Common myeloid progenitor, CD34-positive (primary cell): ENCODE results near the gene CEP44.

Experiments
- CTCF ChIA-PET: fragments of 350-600 bp; sonication (Branson Sonifier 250); formaldehyde crosslinking; loops from one replicate; lab custom pipeline; 2021; ENCODE audit warnings: antibody characterized with exemption; lab: Charles Lee
- POLR2A ChIA-PET: fragments of 350-600 bp; sonication (Branson Sonifier 250); formaldehyde crosslinking; loops from one replicate; lab custom pipeline; 2021; ENCODE audit warnings: antibody characterized with exemption; lab: Charles Lee
- DNase-seq, 3 donors: peaks; one replicate each; pipeline versions ENCODE4 v3.0.0 to v3.0.0-alpha.2; 2013
- H3K27ac ChIP-seq, 2 experiments: 1 replicate in 1 of 2; 2 replicates in 1 of 2; pipeline ENCODE4 v1.7.0; 2013; ENCODE audit warnings: inconsistent platforms in 2 of 2, low read length in 2 of 2, mild to moderate bottlenecking in 2 of 2, low read depth in 1 of 2, moderate library complexity in 1 of 2; ENCODE audit not compliant: severe bottlenecking in 2 of 2, insufficient read depth in 1 of 2, poor library complexity in 1 of 2
- H3K27me3 ChIP-seq, 5 experiments: replicated peaks in 2 of 5; 1 replicate in 3 of 5; 2 replicates in 2 of 5; pipeline versions ENCODE4 v1.6.1 to v1.7.0; 2013; ENCODE audit warnings: low read length in 4 of 5, mild to moderate bottlenecking in 2 of 5, moderate library complexity in 2 of 5, inconsistent platforms in 1 of 5; ENCODE audit not compliant: insufficient read depth in 5 of 5, control insufficient read depth in 4 of 5
- H3K36me3 ChIP-seq, 4 experiments: 1 replicate in 2 of 4; 2 replicates in 2 of 4; pipeline versions ENCODE4 v1.6.1 to v1.7.0; 2013; ENCODE audit warnings: low read length in 3 of 4, control low read depth in 1 of 4, mild to moderate bottlenecking in 1 of 4; ENCODE audit not compliant: control insufficient read depth in 4 of 4, insufficient read depth in 4 of 4
- H3K4me1 ChIP-seq, 4 experiments: 1 replicate in 3 of 4; 2 replicates in 1 of 4; pipeline versions ENCODE4 v1.6.1 to v1.7.1; 2013; ENCODE audit warnings: low read length in 3 of 4, mild to moderate bottlenecking in 3 of 4, control low read depth in 1 of 4, inconsistent platforms in 1 of 4, moderate library complexity in 1 of 4; ENCODE audit not compliant: control insufficient read depth in 4 of 4, insufficient read depth in 4 of 4; ENCODE audit errors: control extremely low read depth in 1 of 4
- H3K4me3 ChIP-seq, 7 experiments: 1 replicate in 4 of 7; 2 replicates in 3 of 7; pipeline versions ENCODE4 v1.5.1 to v1.7.0; 2013; ENCODE audit warnings: mild to moderate bottlenecking in 7 of 7, low read length in 6 of 7, moderate library complexity in 6 of 7, inconsistent platforms in 2 of 7, low read depth in 2 of 7, control low read depth in 1 of 7; ENCODE audit not compliant: insufficient read depth in 4 of 7, control insufficient read depth in 1 of 7; ENCODE audit errors: extremely low read depth in 1 of 7
- H3K9me3 ChIP-seq, 5 experiments: 1 replicate in 4 of 5; 2 replicates in 1 of 5; pipeline versions ENCODE4 v1.6.1 to v1.7.1; 2013; ENCODE audit warnings: low read length in 4 of 5, mild to moderate bottlenecking in 2 of 5, inconsistent platforms in 1 of 5, low read depth in 1 of 5, moderate library complexity in 1 of 5; ENCODE audit not compliant: control insufficient read depth in 4 of 5, insufficient read depth in 2 of 5; ENCODE audit errors: control extremely low read depth in 1 of 5
- WGBS: methylation state at CpG from one replicate; pipeline ENCODE4 v1.1.5; 2013; ENCODE audit not compliant: insufficient coverage; 5-methylcytosine and 5-hydroxymethylcytosine counted together

Gene CEP44

GRCh38 chr4:174252412-174252811 is 31.3 kb upstream of the CEP44 start:
- no peaks in the 10 kb centered on the region for H3K4me1 ChIP-seq
- peaks cover 0 to 8% (median 3%) of the 10 kb centered on the region in 4 experiments for H3K36me3 ChIP-seq
- no peak overlapping the region for H3K27ac ChIP-seq
- no peak overlapping the region for H3K4me3 ChIP-seq
- WGBS = 100% methylated on average over 1 of the region's 2 CpGs
- CTCF ChIA-PET = no interaction called here
- H3K27me3 ChIP-seq = no peaks in the 10 kb centered on the region
- POLR2A ChIA-PET = no interaction called here
- DNase-seq = no peak
- no peaks in the 10 kb centered on the region for H3K9me3 ChIP-seq

- no peaks in the 10 kb centered on the region for H3K9me3 ChIP-seq
- peaks cover 3 to 11% (median 5%) of the 10 kb centered on the region in 4 experiments for H3K36me3 ChIP-seq
- H3K27me3 ChIP-seq = no peaks in the 10 kb centered on the region
- no CpG with 5 or more reads among the region's 1 CpG for WGBS
- DNase-seq = no peak
- no peak overlapping the region for H3K4me3 ChIP-seq
- no peaks in the 10 kb centered on the region for H3K4me1 ChIP-seq
- H3K27ac ChIP-seq = no peak overlapping the region
- ChIA-PET POLR2A (no interaction called here), CTCF (no interaction called here)
These were observed 29.1 kb upstream of the CEP44 start for GRCh38 chr4:174254613-174255012.

GRCh38 chr4:174255374-174255773 is 28.3 kb upstream of the CEP44 start:
- ChIA-PET CTCF (no interaction called here), POLR2A (no interaction called here)
- no CpG with 5 or more reads among the region's 1 CpG for WGBS
- no peak overlapping the region for H3K4me3 ChIP-seq
- H3K27me3 ChIP-seq = no peaks in the 10 kb centered on the region
- H3K9me3 ChIP-seq = no peaks in the 10 kb centered on the region
- H3K27ac ChIP-seq = no peak overlapping the region
- DNase-seq = no peak
- H3K4me1 ChIP-seq = no peaks in the 10 kb centered on the region
- peaks cover 3 to 14% (median 5%) of the 10 kb centered on the region in 4 experiments for H3K36me3 ChIP-seq

- Histone ChIP-seq H3K4me3 (no peak overlapping the region), H3K9me3 (no peaks in the 10 kb centered on the region), H3K27me3 (no peaks in the 10 kb centered on the region), H3K27ac (no peak overlapping the region), H3K36me3 (peaks cover 3 to 12% (median 5%) of the 10 kb centered on the region in 4 experiments), H3K4me1 (no peaks in the 10 kb centered on the region)
- WGBS = 100% methylated on average over 3 of the region's 5 CpGs
- ChIA-PET CTCF (no interaction called here), POLR2A (no interaction called here)
- DNase-seq = no peak
These were observed 27.9 kb upstream of the CEP44 start for GRCh38 chr4:174255786-174256185.

- no CpG with 5 or more reads among the region's 1 CpG for WGBS
- no peak for DNase-seq
These were observed 27.4 kb upstream of the CEP44 start for GRCh38 chr4:174256277-174256713.

GRCh38 chr4:174259580-174259979 is 24.1 kb upstream of the CEP44 start:
- Histone ChIP-seq H3K27me3 (no peaks in the 10 kb centered on the region), H3K4me1 (no peaks in the 10 kb centered on the region), H3K9me3 (no peaks in the 10 kb centered on the region), H3K27ac (no peak overlapping the region), H3K36me3 (peaks cover 3 to 11% (median 6%) of the 10 kb centered on the region in 4 experiments), H3K4me3 (no peak overlapping the region)
- ChIA-PET CTCF (no interaction called here), POLR2A (no interaction called here)
- DNase-seq = no peak

More at GRCh38 chr4:174256277-174256713, 27.4 kb upstream of the CEP44 start:
- Histone ChIP-seq H3K27me3 (no peaks in the 10 kb centered on the region), H3K9me3 (no peaks in the 10 kb centered on the region), H3K4me3 (no peak overlapping the region), H3K36me3 (peaks cover 3 to 12% (median 5%) of the 10 kb centered on the region in 4 experiments), H3K27ac (no peak overlapping the region), H3K4me1 (no peaks in the 10 kb centered on the region)
- CTCF ChIA-PET = no interaction called here
- POLR2A ChIA-PET = no interaction called here

- ChIA-PET POLR2A (no interaction called here), CTCF (interaction anchor here (1.4 kb wide), 1 partner anchor 37 kb away, joined by 5 read pairs; no protein-coding TSS in a partner anchor)
- Histone ChIP-seq H3K27me3 (no peaks in the 10 kb centered on the region), H3K4me3 (no peak overlapping the region), H3K27ac (no peak overlapping the region), H3K4me1 (no peaks in the 10 kb centered on the region), H3K36me3 (peaks cover 3 to 11% (median 5%) of the 10 kb centered on the region in 4 experiments), H3K9me3 (no peaks in the 10 kb centered on the region)
- no CpG with 5 or more reads among the region's 3 CpGs for WGBS
- DNase-seq = no peak
These were observed 23.6 kb upstream of the CEP44 start for GRCh38 chr4:174260099-174260498.
